GM21723 (cell line): ENCODE data around the gene COL1A1.

Experiments used
- ATAC-seq: cut with Tn5 transposase; IDR thresholded peaks from one replicate; pipeline ENCODE4 v1.9.1; 2021; ENCODE audit warnings: mild to moderate bottlenecking, moderate library complexity; ENCODE audit not compliant: unreplicated experiment

Gene COL1A1

GRCh38 chr17:50213026-50214022 is 11.9 kb upstream of the COL1A1 start:
- ATAC-seq, result peak; percentile 89

- no peak for ATAC-seq
These were observed 10.9 kb upstream of the COL1A1 start for GRCh38 chr17:50212121-50212843.

- ATAC-seq, result no peak
These were observed 10.1 kb upstream of the COL1A1 start for GRCh38 chr17:50211249-50212120.

- no peak for ATAC-seq
These were observed 9.1 kb upstream of the COL1A1 start for GRCh38 chr17:50210240-50211225.

DNA sequence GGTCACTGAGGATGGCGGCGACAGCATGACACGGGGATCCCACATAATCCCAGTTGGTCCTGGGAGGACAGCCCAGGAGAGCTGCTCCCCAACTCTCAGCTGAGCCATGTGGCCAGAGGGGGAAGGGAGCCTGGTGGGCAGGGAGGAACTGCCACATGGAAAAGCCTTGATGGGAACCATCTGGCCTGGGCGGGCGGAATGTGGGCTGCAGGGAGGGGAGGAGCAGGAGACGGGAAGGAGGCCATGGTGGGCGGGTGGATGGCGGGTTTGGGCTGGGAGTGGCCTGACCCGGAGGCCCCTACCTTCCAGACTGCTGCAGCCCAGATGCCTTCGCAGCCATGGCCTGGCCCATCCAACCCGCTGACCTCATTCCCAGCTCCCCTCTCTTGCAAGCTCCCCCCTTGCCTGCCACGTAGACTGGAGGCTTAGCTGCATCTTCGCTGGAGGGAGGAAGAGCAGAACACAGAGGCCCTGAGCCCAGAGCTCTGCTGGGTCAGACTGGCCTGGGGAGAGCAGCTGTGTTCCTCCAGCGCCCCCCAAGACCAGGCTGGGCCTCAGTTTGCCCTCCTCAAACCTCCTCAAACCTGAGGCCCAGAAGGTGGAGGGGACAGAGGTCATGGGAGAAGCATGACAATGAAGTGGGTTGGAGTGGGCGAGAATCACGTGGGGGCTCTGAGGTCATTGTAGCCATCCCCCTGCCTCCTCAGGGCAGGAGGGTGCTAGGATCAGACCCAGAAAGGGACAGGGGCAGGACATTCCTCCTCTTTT is 8.2 kb upstream of the COL1A1 start:
- ATAC-seq, result no peak

DNA sequence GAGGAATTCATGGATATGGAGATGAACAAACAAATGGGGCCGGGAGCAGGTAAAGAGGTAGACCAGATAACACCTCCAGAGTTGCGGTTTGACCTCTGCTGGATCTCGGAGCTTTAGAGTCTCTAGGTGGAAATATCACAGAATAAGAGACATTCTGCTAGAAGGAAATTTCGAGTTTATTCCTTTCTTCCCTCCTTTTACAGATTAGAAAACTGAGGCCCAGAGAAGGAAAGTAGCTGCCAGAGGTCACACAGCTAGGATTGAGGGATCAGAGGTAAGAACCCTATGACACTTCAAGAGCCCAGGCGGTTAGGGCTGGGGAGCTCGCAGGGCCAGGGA is 7.7 kb upstream of the COL1A1 start:
- ATAC-seq, result no peak

DNA sequence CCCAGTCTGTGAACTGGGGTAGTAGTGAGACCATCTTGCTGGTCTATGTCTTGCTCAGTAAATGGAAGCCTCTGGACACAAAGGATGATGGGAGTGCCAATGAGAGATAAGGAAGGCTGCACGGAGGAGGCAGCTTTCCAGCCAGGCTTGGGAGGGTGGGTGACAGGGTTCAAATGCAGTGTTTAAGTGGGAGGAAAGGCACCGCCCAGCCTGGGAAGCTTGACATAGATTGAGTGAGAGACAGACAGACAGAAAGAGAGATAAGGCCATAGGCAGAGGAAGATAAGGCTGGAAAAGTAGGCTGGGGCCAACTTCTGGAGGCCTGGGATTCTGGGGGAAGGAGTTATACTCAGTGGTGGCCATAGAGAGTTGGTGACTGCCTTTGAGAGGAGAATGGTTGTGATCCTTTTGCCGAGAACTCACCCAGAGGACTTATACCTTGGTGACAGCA is 7.2 kb upstream of the COL1A1 start:
- ATAC-seq, result no peak

GRCh38 chr17:50207792-50208567 is 6.5 kb upstream of the COL1A1 start:
- ATAC-seq, result no peak

- no peak for ATAC-seq
These were observed 5.9 kb upstream of the COL1A1 start for GRCh38 chr17:50207315-50207714.

GRCh38 chr17:50206604-50207293 is 5.3 kb upstream of the COL1A1 start:
- no peak for ATAC-seq

- ATAC-seq, result no peak
These were observed 4.6 kb upstream of the COL1A1 start for GRCh38 chr17:50205963-50206505.

- no peak for ATAC-seq
These were observed 3.9 kb upstream of the COL1A1 start for GRCh38 chr17:50205111-50205962.

GRCh38 chr17:50204431-50204830 is 3.0 kb upstream of the COL1A1 start:
- no peak for ATAC-seq

DNA sequence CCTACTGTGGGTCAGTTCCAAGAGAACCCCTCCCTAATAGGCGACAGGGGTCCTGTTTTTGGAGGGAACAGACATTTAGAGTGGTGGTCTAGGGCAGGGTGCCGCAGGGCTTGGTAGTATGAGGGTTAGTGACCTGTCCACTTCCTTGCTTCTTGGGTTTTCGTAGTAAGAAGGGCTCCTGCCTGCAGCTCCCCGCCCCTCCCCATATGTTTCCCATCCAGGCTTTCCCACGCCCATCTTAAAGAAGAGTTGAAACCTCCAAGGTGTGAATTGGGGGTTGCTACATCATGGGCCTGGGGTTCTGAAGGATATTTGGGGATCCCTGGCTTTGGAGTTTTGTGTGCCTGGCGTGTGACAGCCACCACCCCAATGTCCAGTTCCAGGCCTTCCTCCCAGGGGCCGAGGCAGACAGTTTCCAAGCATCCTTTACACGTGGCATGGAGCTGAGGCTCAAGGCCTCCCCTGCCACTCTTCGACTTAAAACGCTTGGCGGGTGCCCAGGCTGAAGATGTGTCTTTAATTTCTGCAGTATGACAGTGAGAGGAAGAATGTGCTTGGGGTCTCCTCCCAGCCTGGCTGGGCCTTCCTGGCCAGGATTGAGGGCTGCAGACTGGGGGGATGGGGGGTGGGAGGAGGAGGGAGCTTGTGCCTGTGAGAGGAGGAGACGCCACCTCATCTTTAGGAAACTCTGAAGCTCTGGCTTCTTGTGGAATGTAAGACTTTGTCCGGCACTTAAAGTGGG is 2.3 kb upstream of the COL1A1 start:
- ATAC-seq, result no peak

- no peak for ATAC-seq
These were observed 1.7 kb upstream of the COL1A1 start for GRCh38 chr17:50203086-50203485.
